Measurements from ENCODE around the gene GMDS.

The GMDS gene

GRCh38 chr6:1971612-1972011 is 273.8 kb downstream of the GMDS start:
- H3K36me3 ChIP-seq (replicated peaks; ENCODE audit: insufficient read depth, low read length): no peaks in the 10 kb centered on the region
- TF ChIP-seq EZH2phosphoT487 (IDR thresholded peaks at IDR 0.05; ENCODE audit: low read length): no peak
- TF ChIP-seq CTCF (IDR thresholded peaks at IDR 0.05; ENCODE audit: low read length): no peak
- TF ChIP-seq EZH2 (optimal IDR thresholded peaks at IDR 0.05; ENCODE audit: low read depth, low read length): no peak
- no peak overlapping the region for H3K4me2 ChIP-seq (ENCODE audit: low read depth, low read length)
- no peaks in the 10 kb centered on the region for H3K4me1 ChIP-seq (ENCODE audit: low read length)
- H3F3A ChIP-seq (ENCODE audit: insufficient read depth, low read length): no peaks in the 10 kb centered on the region
- no peak overlapping the region for H2AFZ ChIP-seq (ENCODE audit: low read length)
- H3K27me3 ChIP-seq (replicated peaks; ENCODE audit: insufficient read depth, low read length): no peaks in the 10 kb centered on the region
- no peak overlapping the region for H3K4me3 ChIP-seq (ENCODE audit: low read length)
- DNase-seq: no peak
- no peak overlapping the region for H3K27ac ChIP-seq (ENCODE audit: low read length)
- no peaks in the 10 kb centered on the region for H3K9me3 ChIP-seq (replicated peaks; ENCODE audit: insufficient read depth, low read length)
- H3K9me2 ChIP-seq (replicated peaks; ENCODE audit: insufficient read depth, low read length): no peaks in the 10 kb centered on the region
- H4K20me1 ChIP-seq (ENCODE audit: insufficient read depth, low read length): no peaks in the 10 kb centered on the region
- H3K9ac ChIP-seq (ENCODE audit: low read length): no peak overlapping the region
- H3K79me2 ChIP-seq (ENCODE audit: low read length): no peaks in the 10 kb centered on the region

GRCh38 chr6:1970151-1970561 is 275.2 kb downstream of the GMDS start:
- no peak for TF ChIP-seq EZH2phosphoT487 (IDR thresholded peaks at IDR 0.05; ENCODE audit: low read length)
- TF ChIP-seq CTCF (IDR thresholded peaks at IDR 0.05; ENCODE audit: low read length): no peak
- no peak for TF ChIP-seq EZH2 (optimal IDR thresholded peaks at IDR 0.05; ENCODE audit: low read depth, low read length)
- no peaks in the 10 kb centered on the region for H3K27me3 ChIP-seq (replicated peaks; ENCODE audit: insufficient read depth, low read length)
- H3K4me1 ChIP-seq (ENCODE audit: low read length): no peaks in the 10 kb centered on the region
- no peak overlapping the region for H3K9ac ChIP-seq (ENCODE audit: low read length)
- no peaks in the 10 kb centered on the region for H3K9me3 ChIP-seq (replicated peaks; ENCODE audit: insufficient read depth, low read length)
- H2AFZ ChIP-seq (ENCODE audit: low read length): no peak overlapping the region
- H3K4me3 ChIP-seq (ENCODE audit: low read length): no peak overlapping the region
- H3K27ac ChIP-seq (ENCODE audit: low read length): no peak overlapping the region
- H4K20me1 ChIP-seq (ENCODE audit: insufficient read depth, low read length): no peaks in the 10 kb centered on the region
- no peaks in the 10 kb centered on the region for H3K9me2 ChIP-seq (replicated peaks; ENCODE audit: insufficient read depth, low read length)
- no peak overlapping the region for H3K4me2 ChIP-seq (ENCODE audit: low read depth, low read length)
- DNase-seq: no peak
- no peaks in the 10 kb centered on the region for H3F3A ChIP-seq (ENCODE audit: insufficient read depth, low read length)
- H3K36me3 ChIP-seq (replicated peaks; ENCODE audit: insufficient read depth, low read length): no peaks in the 10 kb centered on the region
- no peaks in the 10 kb centered on the region for H3K79me2 ChIP-seq (ENCODE audit: low read length)

- Histone ChIP-seq H3K4me3 (ENCODE audit: low read length) (no peak overlapping the region), H4K20me1 (ENCODE audit: insufficient read depth, low read length) (no peaks in the 10 kb centered on the region), H3K36me3 (replicated peaks; ENCODE audit: insufficient read depth, low read length) (no peaks in the 10 kb centered on the region), H3K9me2 (replicated peaks; ENCODE audit: insufficient read depth, low read length) (no peaks in the 10 kb centered on the region), H3K4me2 (ENCODE audit: low read depth, low read length) (no peak overlapping the region), H3K79me2 (ENCODE audit: low read length) (no peaks in the 10 kb centered on the region), H3K27me3 (replicated peaks; ENCODE audit: insufficient read depth, low read length) (no peaks in the 10 kb centered on the region), H3K9me3 (replicated peaks; ENCODE audit: insufficient read depth, low read length) (no peaks in the 10 kb centered on the region), H3K27ac (ENCODE audit: low read length) (no peak overlapping the region), H3K4me1 (ENCODE audit: low read length) (no peaks in the 10 kb centered on the region), H2AFZ (ENCODE audit: low read length) (no peak overlapping the region), H3F3A (ENCODE audit: insufficient read depth, low read length) (no peaks in the 10 kb centered on the region), H3K9ac (ENCODE audit: low read length) (no peak overlapping the region)
- no peak for DNase-seq
- no peak for TF ChIP-seq CTCF (IDR thresholded peaks at IDR 0.05; ENCODE audit: low read length)
- TF ChIP-seq EZH2phosphoT487 (IDR thresholded peaks at IDR 0.05; ENCODE audit: low read length): no peak
- TF ChIP-seq EZH2 (optimal IDR thresholded peaks at IDR 0.05; ENCODE audit: low read depth, low read length): no peak
Observed at GRCh38 chr6:1966713-1967112, 278.7 kb downstream of the GMDS start.
